22Rv1 (cell line): ENCODE measurements around the gene KRT86.

Source experiments
- ZFX ChIP-seq: fragments of 450-650 bp; IDR thresholded peaks from 2 replicates; pipeline ENCODE4 v1.6.1; 2017; ENCODE audit warnings: antibody characterized with exemption, borderline replicate concordance
- TF ChIP-seq, protein P1 (sequence below): fragments of 450-650 bp; IDR thresholded peaks from 2 replicates; pipeline ENCODE4 v1.5.1; 2017; ENCODE audit warnings: mild to moderate bottlenecking

- TF ChIP-seq, protein P1, sequence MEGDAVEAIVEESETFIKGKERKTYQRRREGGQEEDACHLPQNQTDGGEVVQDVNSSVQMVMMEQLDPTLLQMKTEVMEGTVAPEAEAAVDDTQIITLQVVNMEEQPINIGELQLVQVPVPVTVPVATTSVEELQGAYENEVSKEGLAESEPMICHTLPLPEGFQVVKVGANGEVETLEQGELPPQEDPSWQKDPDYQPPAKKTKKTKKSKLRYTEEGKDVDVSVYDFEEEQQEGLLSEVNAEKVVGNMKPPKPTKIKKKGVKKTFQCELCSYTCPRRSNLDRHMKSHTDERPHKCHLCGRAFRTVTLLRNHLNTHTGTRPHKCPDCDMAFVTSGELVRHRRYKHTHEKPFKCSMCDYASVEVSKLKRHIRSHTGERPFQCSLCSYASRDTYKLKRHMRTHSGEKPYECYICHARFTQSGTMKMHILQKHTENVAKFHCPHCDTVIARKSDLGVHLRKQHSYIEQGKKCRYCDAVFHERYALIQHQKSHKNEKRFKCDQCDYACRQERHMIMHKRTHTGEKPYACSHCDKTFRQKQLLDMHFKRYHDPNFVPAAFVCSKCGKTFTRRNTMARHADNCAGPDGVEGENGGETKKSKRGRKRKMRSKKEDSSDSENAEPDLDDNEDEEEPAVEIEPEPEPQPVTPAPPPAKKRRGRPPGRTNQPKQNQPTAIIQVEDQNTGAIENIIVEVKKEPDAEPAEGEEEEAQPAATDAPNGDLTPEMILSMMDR: no peak
- TF ChIP-seq ZFX: no peak
These were observed 62.2 kb downstream of the KRT86 start for GRCh38 chr12:52336641-52337040.
